Activated CD4-positive, alpha-beta T cell treated with anti-CD3 and anti-CD28 coated beads, Interleukin-2, amount 10 ng/mL, durations not matched to agents 24 days and 14 days (primary cell): ENCODE data around the gene HOXC4. TPM values are rescaled to one million over a fixed set of nuclear protein-coding genes. Genes with fewer than 3 reads are reported as not detected.

Source experiments
- total RNA-seq: library from RNA; stranded (reverse); gene quantifications from 2 replicates; pipeline ENCODE4 v1.2.3, GENCODE V29; 2022

The HOXC4 gene
- total RNA-seq, 1 donor from 2014 or later = not detected

Other genes starting within 250 kb of the HOXC4 start
- gene HOXC13, start 115.0 kb upstream of the HOXC4 start, total RNA-seq = not detected in 2 replicates
- gene HOXC12, start 98.9 kb upstream of the HOXC4 start, total RNA-seq = not detected in 2 replicates
- not detected in 2 replicates for gene HOXC11, start 80.7 kb upstream of the HOXC4 start, total RNA-seq
- not detected in 2 replicates for gene HOTAIR, start 78.9 kb upstream of the HOXC4 start, total RNA-seq
- gene HOXC10, start 68.7 kb upstream of the HOXC4 start, total RNA-seq = not detected in 2 replicates
- gene HOXC9, start 53.7 kb upstream of the HOXC4 start, total RNA-seq = not detected in 2 replicates
- not detected in 2 replicates for gene HOXC8, start 44.9 kb upstream of the HOXC4 start, total RNA-seq
- gene HOXC6, start 25.4 kb upstream of the HOXC4 start, total RNA-seq = not detected in 2 replicates
- gene HOXC5, start 20.8 kb upstream of the HOXC4 start, total RNA-seq = not detected in 2 replicates
- gene SMUG1, start 135.2 kb downstream of the HOXC4 start, total RNA-seq = 28.2 and 28.8 TPM in 2 replicates
- gene CBX5, start 226.3 kb downstream of the HOXC4 start, total RNA-seq = 108 and 113 TPM in 2 replicates
- gene HNRNPA1, start 226.9 kb downstream of the HOXC4 start, total RNA-seq = 1,861 and 1,892 TPM in 2 replicates
- not detected in 2 replicates for gene NFE2, start 247.2 kb downstream of the HOXC4 start, total RNA-seq